Gastrocnemius medialis (tissue), 4 donors: Measurements from ENCODE around the gene CISD1. TPM values are rescaled to one million over a fixed set of nuclear protein-coding genes. Genes with fewer than 3 reads are reported as not detected.
A peak's percentile ranks its signal among the peaks of the same experiment; 100 is the strongest.

Experiments
- ATAC-seq, 2 donors: fragments of 150-250 bp; one replicate each; pipeline ENCODE4 v1.9.1; 2016
- DNase-seq, 2 donors: peaks; one replicate each; pipeline ENCODE4 v3.0.0-alpha.2; 2019
- H3K27ac ChIP-seq, 4 donors: fragments of 200-600 bp; sonication (generic); 1 replicate in 1 of 4; 2 replicates in 3 of 4; pipeline ENCODE4 v1.5.1; 2016 to 2018; ENCODE audit warnings: mild to moderate bottlenecking in 2 of 4, moderate library complexity in 1 of 4
- H3K27me3 ChIP-seq, 3 donors: fragments of 200-600 bp; sonication (generic) in 2 of 3; 1 replicate in 1 of 3; 2 replicates in 2 of 3; pipeline versions ENCODE4 v1.5.1 to v1.6.0; 2016 to 2019; ENCODE audit warnings: mild to moderate bottlenecking in 1 of 3, moderate library complexity in 1 of 3
- H3K36me3 ChIP-seq, 2 donors: fragments of 200-600 bp; sonication (generic) in 1 of 2; one replicate each; pipeline ENCODE4 v1.5.1; 2017 to 2018
- H3K4me1 ChIP-seq, 2 donors: fragments of 200-600 bp; sonication (generic) in 1 of 2; one replicate each; pipeline ENCODE4 v1.5.1; 2016 to 2017; ENCODE audit warnings: mild to moderate bottlenecking in 2 of 2
- H3K4me3 ChIP-seq, 4 donors: fragments of 200-600 bp; sonication (generic) in 3 of 4; 1 replicate in 1 of 4; 2 replicates in 3 of 4; pipeline ENCODE4 v1.5.1; 2016 to 2019; ENCODE audit warnings: mild to moderate bottlenecking in 2 of 4
- H3K9me3 ChIP-seq, 3 donors: fragments of 200-600 bp; sonication (generic) in 2 of 3; 1 replicate in 1 of 3; 2 replicates in 2 of 3; pipeline ENCODE4 v1.5.1; 2016 to 2019
- POLR2A ChIP-seq, 2 donors: fragments of 450-650 bp; IDR thresholded peaks; one replicate each; pipeline ENCODE4 v1.6.1; 2017; ENCODE audit warnings: antibody characterized with exemption in 2 of 2, mild to moderate bottlenecking in 2 of 2, moderate library complexity in 2 of 2
- in situ Hi-C, 4 donors: fragments of 200-750 bp; cut with MboI; loops; one replicate each; pipeline versions ENCODE4 v1.15.0 to v1.8.0; 2017; ENCODE audit warnings: low sequenced_read_pairs in 4 of 4
- intact Hi-C: fragments of 100-400 bp; cut with DNase I; formaldehyde crosslinking; loops from one replicate; pipeline ENCODE4 v1.15.1; 2023; ENCODE audit warnings: low total_unique reads
- total RNA-seq, 4 donors: library from RNA; depleted of rRNA; stranded (reverse); fragments of >200 nt; gene quantifications; one replicate each; pipeline versions ENCODE4 v1.1.0 to v1.2.3, GENCODE V29; 2016
- TF ChIP-seq, protein P1 (sequence below), 5 experiments: fragments of 450-650 bp in 3 of 5; fragments of 200-600 bp in 2 of 5; sonication (generic) in 2 of 5; IDR thresholded peaks in 4 of 5; conservative IDR thresholded peaks in 1 of 5; 1 replicate in 4 of 5; 2 replicates in 1 of 5; pipeline ENCODE4 v1.5.1; 2016 to 2019; ENCODE audit warnings: antibody characterized with exemption in 5 of 5, mild to moderate bottlenecking in 3 of 5, moderate library complexity in 3 of 5

CISD1 gene
- total RNA-seq, 4 donors from 2014 or later, result 54.4 to 90.2 (median 71.1) TPM

GRCh38 chr10:58282615-58283014, 13.7 kb downstream of the CISD1 start:
- no peak for TF ChIP-seq POLR2A (IDR thresholded peaks at IDR 0.05)
- TF ChIP-seq, protein P1, sequence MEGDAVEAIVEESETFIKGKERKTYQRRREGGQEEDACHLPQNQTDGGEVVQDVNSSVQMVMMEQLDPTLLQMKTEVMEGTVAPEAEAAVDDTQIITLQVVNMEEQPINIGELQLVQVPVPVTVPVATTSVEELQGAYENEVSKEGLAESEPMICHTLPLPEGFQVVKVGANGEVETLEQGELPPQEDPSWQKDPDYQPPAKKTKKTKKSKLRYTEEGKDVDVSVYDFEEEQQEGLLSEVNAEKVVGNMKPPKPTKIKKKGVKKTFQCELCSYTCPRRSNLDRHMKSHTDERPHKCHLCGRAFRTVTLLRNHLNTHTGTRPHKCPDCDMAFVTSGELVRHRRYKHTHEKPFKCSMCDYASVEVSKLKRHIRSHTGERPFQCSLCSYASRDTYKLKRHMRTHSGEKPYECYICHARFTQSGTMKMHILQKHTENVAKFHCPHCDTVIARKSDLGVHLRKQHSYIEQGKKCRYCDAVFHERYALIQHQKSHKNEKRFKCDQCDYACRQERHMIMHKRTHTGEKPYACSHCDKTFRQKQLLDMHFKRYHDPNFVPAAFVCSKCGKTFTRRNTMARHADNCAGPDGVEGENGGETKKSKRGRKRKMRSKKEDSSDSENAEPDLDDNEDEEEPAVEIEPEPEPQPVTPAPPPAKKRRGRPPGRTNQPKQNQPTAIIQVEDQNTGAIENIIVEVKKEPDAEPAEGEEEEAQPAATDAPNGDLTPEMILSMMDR (IDR thresholded peaks at IDR 0.05 in 4 of 5, conservative IDR thresholded peaks at IDR 0.05 in 1 of 5), result no peak
- H3K27me3 ChIP-seq, result no peaks in the 10 kb centered on the region
- H3K27ac ChIP-seq, result no peak overlapping the region
- ATAC-seq (no peak), DNase-seq (no peak)
- peaks cover 0 to 25% of the 10 kb centered on the region in 2 donors for H3K36me3 ChIP-seq
- intact Hi-C loops (no loop called here), in situ Hi-C loops (loop anchor here in 1 of 4 donors (5.0 kb wide), 1 partner anchor 95 kb away; no protein-coding TSS in a partner anchor)
- peaks cover 0 to 5% of the 10 kb centered on the region in 2 donors for H3K4me1 ChIP-seq
- H3K4me3 ChIP-seq, result no peak overlapping the region
- H3K9me3 ChIP-seq, result no peaks in the 10 kb centered on the region

DNA sequence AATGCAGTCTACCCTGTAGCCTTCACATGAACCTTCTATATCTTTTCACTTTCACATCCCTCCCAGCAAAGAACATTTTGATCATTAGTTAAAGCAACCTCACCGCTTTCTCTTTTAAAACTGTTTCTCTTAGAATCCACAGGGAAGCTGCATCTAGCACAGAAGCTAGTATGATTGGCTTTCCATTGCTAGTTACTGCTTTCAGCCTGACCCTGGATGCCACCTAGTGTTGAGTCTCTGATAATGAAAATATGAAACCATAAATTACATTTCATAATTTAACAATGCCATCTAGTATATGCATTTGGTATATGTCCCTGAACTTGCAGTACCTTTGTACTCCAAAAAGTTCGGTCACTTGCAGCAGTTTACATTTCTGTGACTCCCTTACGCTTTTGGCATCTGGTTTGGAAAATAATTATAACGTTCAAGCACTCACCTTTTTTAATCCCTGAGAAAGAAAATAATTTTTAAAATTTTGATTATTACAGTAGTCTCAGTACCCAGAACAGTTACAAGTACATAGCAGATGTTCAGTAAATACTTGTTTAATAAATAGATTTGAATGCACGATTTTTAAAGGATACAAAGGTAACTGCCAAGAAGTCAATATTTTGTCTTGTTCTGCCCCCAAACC, 22.7 kb downstream of the CISD1 start:
- intact Hi-C loops, result loop anchor here (1.0 kb wide), 1 partner anchor 114 kb away; no protein-coding TSS in a partner anchor
- DNase-seq, result no peak
- in situ Hi-C loops, result no loop called here
- H3K36me3 ChIP-seq, result no peaks in the 10 kb centered on the region
- H3K27ac ChIP-seq, result no peak overlapping the region
- ATAC-seq, result peak; percentile 75 to 84
- H3K9me3 ChIP-seq, result no peaks in the 10 kb centered on the region
- H3K27me3 ChIP-seq, result no peaks in the 10 kb centered on the region
- TF ChIP-seq, protein P1 (IDR thresholded peaks at IDR 0.05 in 4 of 5, conservative IDR thresholded peaks at IDR 0.05 in 1 of 5), result peak; percentile 56 to 76 (median 73)
- no peak for TF ChIP-seq POLR2A (IDR thresholded peaks at IDR 0.05)
- H3K4me3 ChIP-seq, result no peak overlapping the region
- no peaks in the 10 kb centered on the region for H3K4me1 ChIP-seq

DNA sequence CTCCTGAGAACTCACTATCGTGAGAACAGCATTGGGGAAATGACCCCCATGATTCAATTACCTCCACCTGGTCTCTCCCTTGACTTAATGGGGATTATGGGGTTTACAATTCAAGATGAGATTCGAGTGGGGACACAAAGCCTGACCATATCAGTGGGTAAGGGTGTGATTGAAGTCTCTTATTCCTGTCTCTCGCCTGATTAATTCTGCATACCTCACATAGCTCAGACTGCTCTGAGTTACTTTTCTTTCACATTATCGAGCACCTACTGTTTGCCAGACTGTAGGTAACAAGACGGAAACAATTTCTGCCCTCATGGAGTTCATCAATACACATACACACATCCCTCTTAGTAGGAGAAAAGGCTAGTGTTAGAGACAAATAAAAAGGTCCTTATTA, 25.0 kb downstream of the CISD1 start:
- TF ChIP-seq POLR2A (IDR thresholded peaks at IDR 0.05), result no peak
- TF ChIP-seq, protein P1 (IDR thresholded peaks at IDR 0.05 in 4 of 5, conservative IDR thresholded peaks at IDR 0.05 in 1 of 5), result no peak
- Histone ChIP-seq H3K36me3 (no peaks in the 10 kb centered on the region), H3K4me1 (no peaks in the 10 kb centered on the region), H3K27ac (no peak overlapping the region), H3K27me3 (no peaks in the 10 kb centered on the region), H3K4me3 (no peak overlapping the region), H3K9me3 (no peaks in the 10 kb centered on the region)
- DNase-seq (no peak), ATAC-seq (no peak)
- intact Hi-C loops (no loop called here), in situ Hi-C loops (no loop called here)

GRCh38 chr10:58299580-58299979, 30.6 kb downstream of the CISD1 start:
- peaks cover 3 to 8% of the 10 kb centered on the region in 2 donors for H3K4me1 ChIP-seq
- no peak for TF ChIP-seq POLR2A (IDR thresholded peaks at IDR 0.05)
- TF ChIP-seq, protein P1 (IDR thresholded peaks at IDR 0.05 in 4 of 5, conservative IDR thresholded peaks at IDR 0.05 in 1 of 5), result peak; percentile 60 to 81 (median 78)
- H3K4me3 ChIP-seq, result no peak overlapping the region
- in situ Hi-C loops, result no loop called here
- intact Hi-C loops, result loop anchor here (1.0 kb wide), 1 partner anchor 86 kb away; the partner anchor contains the start of gene TFAM
- DNase-seq, result peak; percentile 4 to 34
- H3K27ac ChIP-seq, result no peak overlapping the region
- peak; percentile 73 to 77 for ATAC-seq
- H3K9me3 ChIP-seq, result no peaks in the 10 kb centered on the region
- H3K36me3 ChIP-seq, result no peaks in the 10 kb centered on the region
- H3K27me3 ChIP-seq, result no peaks in the 10 kb centered on the region
